ENCODE measurements around the gene TBC1D22A.

Gene TBC1D22A

DNA sequence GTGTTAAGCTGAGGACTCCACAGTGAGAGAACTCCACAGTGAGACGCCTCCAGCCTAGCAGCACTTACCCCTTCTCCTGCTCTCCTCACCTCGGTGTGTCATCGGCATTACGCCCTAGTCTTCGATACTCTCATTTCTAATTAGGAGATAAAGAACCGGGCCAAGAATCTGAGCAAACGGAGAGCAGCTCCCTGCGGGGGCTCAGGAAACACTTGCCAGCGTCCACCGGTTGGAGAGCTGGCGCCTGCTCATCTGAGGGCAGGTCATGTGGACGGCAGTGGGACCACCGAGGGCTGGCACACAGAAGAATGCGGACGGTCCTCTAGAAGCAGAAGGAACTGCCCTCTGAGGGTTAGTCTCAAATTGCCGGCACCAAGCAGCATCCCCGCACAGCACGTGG, 37.4 kb upstream of the TBC1D22A start:
- no peak overlapping the region for H3K4me2 ChIP-seq (ENCODE audit: low read length)
- H3K4me3 ChIP-seq (ENCODE audit: low read length) = no peak overlapping the region
- H3K9ac ChIP-seq (ENCODE audit: low read length) = no peak overlapping the region
- H3K27me3 ChIP-seq (ENCODE audit: insufficient read depth, low read length, poor library complexity) = no peaks in the 10 kb centered on the region
- H3K4me1 ChIP-seq (ENCODE audit: control insufficient read depth, low read depth, low read length) = no peaks in the 10 kb centered on the region
- H2BK120ac ChIP-seq (ENCODE audit: low read depth, low read length) = no peak overlapping the region
- H4K5ac ChIP-seq (ENCODE audit: low read length) = no peak overlapping the region
- H2AK5ac ChIP-seq (ENCODE audit: low read length) = no peak overlapping the region
- no peak overlapping the region for H2BK15ac ChIP-seq (replicated peaks; ENCODE audit: low read depth)
- H3K27ac ChIP-seq (ENCODE audit: low read depth, low read length) = no peak overlapping the region
- H3K4ac ChIP-seq (ENCODE audit: low read depth, low read length) = no peak overlapping the region
- no peak overlapping the region for H3K23ac ChIP-seq (ENCODE audit: low read length)
- H3K36me3 ChIP-seq (ENCODE audit: control insufficient read depth, insufficient read depth, low read length) = no peaks in the 10 kb centered on the region
- no CpG with 5 or more reads among the region's 18 CpGs for WGBS (ENCODE audit: extremely low coverage, insufficient coverage, low lambda C conversion rate)
- no peak overlapping the region for H4K8ac ChIP-seq (ENCODE audit: low read depth, low read length)
- no peak for DNase-seq
- no peak overlapping the region for H3K56ac ChIP-seq (ENCODE audit: low read length)
- no peak overlapping the region for H3K18ac ChIP-seq (ENCODE audit: low read length)
- H3K79me1 ChIP-seq (ENCODE audit: low read length) = peaks cover 11% of the 10 kb centered on the region
- peaks cover 2% of the 10 kb centered on the region for H3K79me2 ChIP-seq (ENCODE audit: control insufficient read depth, insufficient read depth, low read length)
- no peak overlapping the region for H2BK5ac ChIP-seq (ENCODE audit: low read length)

DNA sequence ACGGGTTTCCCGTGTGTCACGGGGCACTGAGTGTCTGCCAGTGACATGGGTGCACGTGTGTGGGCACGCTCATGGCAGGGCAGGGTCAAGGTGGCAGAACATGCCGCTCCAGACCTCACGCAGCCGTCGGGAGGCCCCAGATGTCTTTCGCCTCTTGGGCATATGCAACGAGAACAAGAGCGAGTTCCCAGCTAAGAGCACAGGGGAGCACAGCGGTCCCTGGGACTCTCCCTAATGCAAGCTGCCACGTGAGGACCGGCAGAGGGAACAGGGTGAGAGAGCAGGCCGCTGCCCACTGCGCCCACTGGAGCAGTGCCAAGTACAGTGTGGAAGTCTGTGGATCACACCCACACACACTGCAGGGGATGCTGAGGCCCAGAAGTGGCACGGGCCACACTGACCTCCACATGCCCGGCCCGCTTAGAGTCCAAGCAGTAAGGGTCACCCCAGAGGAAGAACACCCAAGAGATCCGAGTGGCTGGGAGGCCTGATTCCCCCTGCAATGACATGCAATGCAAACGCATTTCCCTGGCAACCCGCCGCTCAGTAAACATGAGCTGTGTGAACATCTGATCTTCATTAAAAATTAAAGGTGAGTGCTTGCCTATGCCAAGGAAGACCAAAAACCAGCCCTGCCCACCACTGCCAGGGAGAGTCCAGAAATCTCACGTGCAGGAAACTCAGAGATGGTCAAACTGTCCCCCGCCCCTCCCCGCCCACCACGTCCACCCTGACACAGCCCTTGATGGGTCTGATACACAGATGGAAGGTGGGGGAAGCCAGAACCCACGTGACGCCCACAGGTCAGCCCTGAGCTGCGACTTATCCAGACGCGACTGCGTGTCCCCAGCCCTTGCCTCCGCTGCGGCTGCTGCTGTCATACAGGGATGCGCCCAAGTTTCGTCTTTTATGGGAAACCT, 36.1 kb upstream of the TBC1D22A start:
- Histone ChIP-seq H4K8ac (ENCODE audit: low read depth, low read length) (no peak overlapping the region), H3K27me3 (ENCODE audit: insufficient read depth, low read length, poor library complexity) (no peaks in the 10 kb centered on the region), H3K4me3 (ENCODE audit: low read length) (no peak overlapping the region), H3K4me1 (ENCODE audit: control insufficient read depth, low read depth, low read length) (no peaks in the 10 kb centered on the region), H3K23ac (ENCODE audit: low read length) (no peak overlapping the region), H2AK5ac (ENCODE audit: low read length) (no peak overlapping the region), H3K56ac (ENCODE audit: low read length) (no peak overlapping the region), H3K4ac (ENCODE audit: low read depth, low read length) (no peak overlapping the region), H2BK120ac (ENCODE audit: low read depth, low read length) (no peak overlapping the region), H3K9ac (ENCODE audit: low read length) (no peak overlapping the region), H3K27ac (ENCODE audit: low read depth, low read length) (no peak overlapping the region), H3K79me2 (ENCODE audit: control insufficient read depth, insufficient read depth, low read length) (peaks cover 3% of the 10 kb centered on the region), H4K5ac (ENCODE audit: low read length) (no peak overlapping the region), H3K36me3 (ENCODE audit: control insufficient read depth, insufficient read depth, low read length) (no peaks in the 10 kb centered on the region), H2BK15ac (replicated peaks; ENCODE audit: low read depth) (no peak overlapping the region), H2BK5ac (ENCODE audit: low read length) (no peak overlapping the region), H3K18ac (ENCODE audit: low read length) (no peak overlapping the region), H3K79me1 (ENCODE audit: low read length) (peaks cover 14% of the 10 kb centered on the region), H3K4me2 (ENCODE audit: low read length) (no peak overlapping the region)
- no peak for DNase-seq
- no CpG with 5 or more reads among the region's 38 CpGs for WGBS (ENCODE audit: extremely low coverage, insufficient coverage, low lambda C conversion rate)

DNA sequence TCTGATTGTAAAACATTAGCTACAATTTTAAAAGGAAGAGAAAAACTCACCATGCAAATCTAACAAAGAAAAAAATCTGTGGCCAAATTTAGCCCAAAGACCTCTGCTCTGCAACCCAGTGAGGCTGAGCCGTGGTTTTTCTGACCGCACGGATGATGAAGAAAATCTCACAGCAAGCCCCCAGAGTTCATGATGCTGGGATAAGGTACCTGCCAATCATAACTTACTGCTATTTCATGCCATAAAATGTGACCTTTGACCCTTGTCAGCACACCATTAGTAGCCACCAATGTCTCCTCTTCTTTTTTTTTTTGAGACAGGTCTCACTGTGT, 35.5 kb upstream of the TBC1D22A start:
- H2BK5ac ChIP-seq (ENCODE audit: low read length) = no peak overlapping the region
- no CpG with 5 or more reads among the region's 3 CpGs for WGBS (ENCODE audit: extremely low coverage, insufficient coverage, low lambda C conversion rate)
- peaks cover 14% of the 10 kb centered on the region for H3K79me1 ChIP-seq (ENCODE audit: low read length)
- H3K27ac ChIP-seq (ENCODE audit: low read depth, low read length) = no peak overlapping the region
- H3K23ac ChIP-seq (ENCODE audit: low read length) = no peak overlapping the region
- H3K4me1 ChIP-seq (ENCODE audit: control insufficient read depth, low read depth, low read length) = peaks cover under 1% of the 10 kb centered on the region
- no peak overlapping the region for H4K5ac ChIP-seq (ENCODE audit: low read length)
- H3K56ac ChIP-seq (ENCODE audit: low read length) = no peak overlapping the region
- no peak overlapping the region for H2BK120ac ChIP-seq (ENCODE audit: low read depth, low read length)
- H3K79me2 ChIP-seq (ENCODE audit: control insufficient read depth, insufficient read depth, low read length) = peaks cover 3% of the 10 kb centered on the region
- no peaks in the 10 kb centered on the region for H3K36me3 ChIP-seq (ENCODE audit: control insufficient read depth, insufficient read depth, low read length)
- no peak overlapping the region for H3K4me2 ChIP-seq (ENCODE audit: low read length)
- no peak overlapping the region for H3K18ac ChIP-seq (ENCODE audit: low read length)
- no peaks in the 10 kb centered on the region for H3K27me3 ChIP-seq (ENCODE audit: insufficient read depth, low read length, poor library complexity)
- H2AK5ac ChIP-seq (ENCODE audit: low read length) = no peak overlapping the region
- H4K8ac ChIP-seq (ENCODE audit: low read depth, low read length) = no peak overlapping the region
- no peak overlapping the region for H3K9ac ChIP-seq (ENCODE audit: low read length)
- no peak overlapping the region for H2BK15ac ChIP-seq (replicated peaks; ENCODE audit: low read depth)
- H3K4ac ChIP-seq (ENCODE audit: low read depth, low read length) = no peak overlapping the region
- no peak overlapping the region for H3K4me3 ChIP-seq (ENCODE audit: low read length)
- no peak for DNase-seq

DNA sequence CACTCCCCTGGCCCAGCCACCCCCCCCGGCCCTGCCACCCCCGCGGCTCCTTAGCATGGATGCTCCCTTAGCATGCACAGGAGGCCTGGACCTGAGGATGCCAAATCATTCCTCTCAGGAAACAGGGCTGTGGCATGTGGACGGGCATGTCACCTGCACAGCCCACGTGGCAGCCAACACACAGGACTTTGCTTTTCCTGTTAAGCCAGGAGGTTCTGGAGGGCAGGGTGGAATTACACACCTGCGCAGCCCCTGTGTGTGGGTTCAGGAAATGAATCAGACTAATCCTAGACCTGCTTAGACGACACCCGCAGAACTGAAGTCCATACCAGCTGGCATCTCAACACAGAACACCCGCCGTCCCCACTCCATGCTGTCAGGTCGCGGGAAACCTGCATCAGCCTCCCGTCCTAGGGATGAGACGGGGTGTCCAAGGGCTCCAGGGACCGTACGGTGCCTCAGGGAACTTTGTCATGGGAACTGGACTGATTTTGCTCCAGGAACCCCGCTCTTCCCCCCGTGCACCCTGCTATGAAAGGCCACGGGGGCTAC, 34.6 kb upstream of the TBC1D22A start:
- Histone ChIP-seq H3K56ac (ENCODE audit: low read length) (no peak overlapping the region), H4K8ac (ENCODE audit: low read depth, low read length) (no peak overlapping the region), H3K79me1 (ENCODE audit: low read length) (peaks cover 15% of the 10 kb centered on the region), H3K36me3 (ENCODE audit: control insufficient read depth, insufficient read depth, low read length) (no peaks in the 10 kb centered on the region), H3K4me1 (ENCODE audit: control insufficient read depth, low read depth, low read length) (peaks cover 3% of the 10 kb centered on the region), H3K27ac (ENCODE audit: low read depth, low read length) (no peak overlapping the region), H3K9ac (ENCODE audit: low read length) (no peak overlapping the region), H2BK5ac (ENCODE audit: low read length) (no peak overlapping the region), H3K27me3 (ENCODE audit: insufficient read depth, low read length, poor library complexity) (no peaks in the 10 kb centered on the region), H3K4me3 (ENCODE audit: low read length) (no peak overlapping the region), H4K5ac (ENCODE audit: low read length) (no peak overlapping the region), H2BK120ac (ENCODE audit: low read depth, low read length) (no peak overlapping the region), H2AK5ac (ENCODE audit: low read length) (no peak overlapping the region), H3K23ac (ENCODE audit: low read length) (no peak overlapping the region), H3K4me2 (ENCODE audit: low read length) (no peak overlapping the region), H2BK15ac (replicated peaks; ENCODE audit: low read depth) (no peak overlapping the region), H3K79me2 (ENCODE audit: control insufficient read depth, insufficient read depth, low read length) (peaks cover 5% of the 10 kb centered on the region), H3K4ac (ENCODE audit: low read depth, low read length) (no peak overlapping the region), H3K18ac (ENCODE audit: low read length) (no peak overlapping the region)
- WGBS (ENCODE audit: extremely low coverage, insufficient coverage, low lambda C conversion rate) = no CpG with 5 or more reads among the region's 19 CpGs
- DNase-seq = no peak

DNA sequence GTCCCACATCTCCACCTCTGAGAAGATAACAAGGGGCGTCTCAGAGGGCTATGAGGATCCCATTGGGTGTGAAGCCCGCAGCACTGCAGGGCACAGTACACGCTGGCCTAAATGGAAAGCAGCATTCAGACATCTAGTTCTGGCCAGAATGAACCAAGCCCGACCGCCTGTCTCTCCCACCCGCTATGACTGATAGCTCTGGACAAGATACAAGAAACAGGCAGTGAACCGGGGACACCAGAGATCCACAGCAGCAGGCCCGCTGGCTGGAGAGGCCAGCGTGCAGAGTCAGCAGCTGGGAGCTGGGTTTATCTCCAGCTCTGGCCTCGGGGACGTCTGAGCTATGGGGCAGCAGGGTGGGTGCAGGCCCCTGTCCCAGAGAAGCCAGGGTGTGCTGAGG, 34.0 kb upstream of the TBC1D22A start:
- Histone ChIP-seq H3K27ac (ENCODE audit: low read depth, low read length) (no peak overlapping the region), H3K18ac (ENCODE audit: low read length) (no peak overlapping the region), H2BK120ac (ENCODE audit: low read depth, low read length) (no peak overlapping the region), H3K36me3 (ENCODE audit: control insufficient read depth, insufficient read depth, low read length) (no peaks in the 10 kb centered on the region), H3K4me3 (ENCODE audit: low read length) (no peak overlapping the region), H3K56ac (ENCODE audit: low read length) (no peak overlapping the region), H3K79me1 (ENCODE audit: low read length) (peaks cover 15% of the 10 kb centered on the region), H3K4me1 (ENCODE audit: control insufficient read depth, low read depth, low read length) (peaks cover 3% of the 10 kb centered on the region), H3K79me2 (ENCODE audit: control insufficient read depth, insufficient read depth, low read length) (peaks cover 5% of the 10 kb centered on the region), H3K4ac (ENCODE audit: low read depth, low read length) (no peak overlapping the region), H2BK15ac (replicated peaks; ENCODE audit: low read depth) (no peak overlapping the region), H3K9ac (ENCODE audit: low read length) (no peak overlapping the region), H2AK5ac (ENCODE audit: low read length) (no peak overlapping the region), H3K4me2 (ENCODE audit: low read length) (no peak overlapping the region), H3K27me3 (ENCODE audit: insufficient read depth, low read length, poor library complexity) (no peaks in the 10 kb centered on the region), H3K23ac (ENCODE audit: low read length) (no peak overlapping the region), H4K5ac (ENCODE audit: low read length) (no peak overlapping the region), H2BK5ac (ENCODE audit: low read length) (no peak overlapping the region), H4K8ac (ENCODE audit: low read depth, low read length) (no peak overlapping the region)
- DNase-seq = no peak
- no CpG with 5 or more reads among the region's 11 CpGs for WGBS (ENCODE audit: extremely low coverage, insufficient coverage, low lambda C conversion rate)

All from mesendoderm (in vitro differentiated cells).